Lower lobe of right lung (tissue), 2 donors: ENCODE measurements around the gene MUC2. TPM values are rescaled to one million over a fixed set of nuclear protein-coding genes. Genes with fewer than 3 reads are reported as not detected.

Source experiments
- ATAC-seq, 2 donors: fragments of 200-7000 bp; cut with Tn5 transposase; one replicate each; pipeline ENCODE4 v1.9.1; 2020 to 2022; ENCODE audit warnings: mild to moderate bottlenecking in 2 of 2, moderate library complexity in 2 of 2
- DNase-seq: peaks from one replicate; pipeline ENCODE4 v3.0.0-alpha.2; 2020
- H3K27ac ChIP-seq: fragments of 200-600 bp; one replicate; pipeline ENCODE4 v1.8.0; 2022
- H3K27me3 ChIP-seq: fragments of 200-600 bp; one replicate; pipeline ENCODE4 v1.8.0; 2022; ENCODE audit warnings: low read depth
- H3K36me3 ChIP-seq: fragments of 200-600 bp; one replicate; pipeline ENCODE4 v1.8.0; 2022; ENCODE audit warnings: mild to moderate bottlenecking
- H3K4me1 ChIP-seq: fragments of 200-600 bp; one replicate; pipeline ENCODE4 v1.8.0; 2022
- H3K4me3 ChIP-seq: fragments of 200-600 bp; one replicate; pipeline ENCODE4 v1.8.0; 2022; ENCODE audit warnings: mild to moderate bottlenecking
- H3K9me3 ChIP-seq: fragments of 200-600 bp; one replicate; pipeline ENCODE4 v1.8.0; 2022
- intact Hi-C: fragments of 100-400 bp; cut with DNase I; formaldehyde crosslinking; loops from one replicate; pipeline ENCODE4 v1.11.0; 2022
- total RNA-seq: library from RNA; stranded (reverse); fragmentation: NEBNext Ultra II Directional; extraction: Animal tissue kit (Norgen Biotek cat#: 25700); gene quantifications from one replicate; pipeline ENCODE4 v1.2.1, GENCODE V29; 2021
- TF ChIP-seq, protein P1 (sequence below): fragments of 200-600 bp; IDR thresholded peaks from one replicate; pipeline ENCODE4 v1.8.0; 2022; ENCODE audit warnings: antibody characterized with exemption, mild to moderate bottlenecking
- donor health status: DM: no; HTN: yes; CAD: no; lungs with severe emphysema.

Gene MUC2
- total RNA-seq, 1 donor from 2014 or later, result not detected

DNA sequence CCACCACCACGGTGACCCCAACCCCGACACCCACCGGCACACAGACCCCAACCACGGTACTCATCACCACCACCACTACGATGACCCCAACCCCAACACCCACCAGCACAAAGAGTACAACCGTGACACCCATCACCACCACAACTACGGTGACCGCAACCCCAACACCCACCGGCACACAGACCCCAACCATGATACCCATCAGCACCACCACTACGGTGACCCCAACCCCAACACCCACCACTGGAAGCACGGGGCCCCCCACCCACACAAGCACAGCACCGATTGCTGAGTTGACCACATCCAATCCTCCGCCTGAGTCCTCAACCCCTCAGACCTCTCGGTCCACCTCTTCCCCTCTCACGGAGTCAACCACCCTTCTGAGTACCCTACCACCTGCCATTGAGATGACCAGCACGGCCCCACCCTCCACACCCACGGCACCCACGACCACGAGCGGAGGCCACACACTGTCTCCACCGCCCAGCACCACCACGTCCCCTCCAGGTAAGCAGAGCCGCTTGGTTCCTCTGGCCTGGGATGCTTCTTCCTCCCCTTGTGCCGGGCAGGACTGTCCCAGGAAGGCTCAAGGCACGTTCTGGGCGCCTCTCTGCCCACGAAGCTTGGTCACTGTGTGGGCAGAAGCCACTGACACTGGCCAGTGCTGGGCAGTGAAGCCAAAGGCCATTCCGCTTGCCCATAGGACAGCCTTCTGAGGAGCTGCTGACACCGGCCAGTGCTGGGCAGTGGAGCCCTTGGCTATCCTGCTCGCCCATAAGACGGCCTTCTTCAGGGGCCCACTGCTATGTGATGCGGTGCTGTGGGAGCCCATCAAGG, 25.1 kb downstream of the MUC2 start:
- H3K27me3 ChIP-seq, result no peaks in the 10 kb centered on the region
- H3K27ac ChIP-seq, result no peak overlapping the region
- no peak overlapping the region for H3K4me3 ChIP-seq
- no peaks in the 10 kb centered on the region for H3K9me3 ChIP-seq
- no peaks in the 10 kb centered on the region for H3K4me1 ChIP-seq
- no peak for ATAC-seq
- TF ChIP-seq, protein P1, sequence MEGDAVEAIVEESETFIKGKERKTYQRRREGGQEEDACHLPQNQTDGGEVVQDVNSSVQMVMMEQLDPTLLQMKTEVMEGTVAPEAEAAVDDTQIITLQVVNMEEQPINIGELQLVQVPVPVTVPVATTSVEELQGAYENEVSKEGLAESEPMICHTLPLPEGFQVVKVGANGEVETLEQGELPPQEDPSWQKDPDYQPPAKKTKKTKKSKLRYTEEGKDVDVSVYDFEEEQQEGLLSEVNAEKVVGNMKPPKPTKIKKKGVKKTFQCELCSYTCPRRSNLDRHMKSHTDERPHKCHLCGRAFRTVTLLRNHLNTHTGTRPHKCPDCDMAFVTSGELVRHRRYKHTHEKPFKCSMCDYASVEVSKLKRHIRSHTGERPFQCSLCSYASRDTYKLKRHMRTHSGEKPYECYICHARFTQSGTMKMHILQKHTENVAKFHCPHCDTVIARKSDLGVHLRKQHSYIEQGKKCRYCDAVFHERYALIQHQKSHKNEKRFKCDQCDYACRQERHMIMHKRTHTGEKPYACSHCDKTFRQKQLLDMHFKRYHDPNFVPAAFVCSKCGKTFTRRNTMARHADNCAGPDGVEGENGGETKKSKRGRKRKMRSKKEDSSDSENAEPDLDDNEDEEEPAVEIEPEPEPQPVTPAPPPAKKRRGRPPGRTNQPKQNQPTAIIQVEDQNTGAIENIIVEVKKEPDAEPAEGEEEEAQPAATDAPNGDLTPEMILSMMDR, result no peak
- no peaks in the 10 kb centered on the region for H3K36me3 ChIP-seq
- peak; percentile 22 for DNase-seq
- intact Hi-C loops, result no loop called here

DNA sequence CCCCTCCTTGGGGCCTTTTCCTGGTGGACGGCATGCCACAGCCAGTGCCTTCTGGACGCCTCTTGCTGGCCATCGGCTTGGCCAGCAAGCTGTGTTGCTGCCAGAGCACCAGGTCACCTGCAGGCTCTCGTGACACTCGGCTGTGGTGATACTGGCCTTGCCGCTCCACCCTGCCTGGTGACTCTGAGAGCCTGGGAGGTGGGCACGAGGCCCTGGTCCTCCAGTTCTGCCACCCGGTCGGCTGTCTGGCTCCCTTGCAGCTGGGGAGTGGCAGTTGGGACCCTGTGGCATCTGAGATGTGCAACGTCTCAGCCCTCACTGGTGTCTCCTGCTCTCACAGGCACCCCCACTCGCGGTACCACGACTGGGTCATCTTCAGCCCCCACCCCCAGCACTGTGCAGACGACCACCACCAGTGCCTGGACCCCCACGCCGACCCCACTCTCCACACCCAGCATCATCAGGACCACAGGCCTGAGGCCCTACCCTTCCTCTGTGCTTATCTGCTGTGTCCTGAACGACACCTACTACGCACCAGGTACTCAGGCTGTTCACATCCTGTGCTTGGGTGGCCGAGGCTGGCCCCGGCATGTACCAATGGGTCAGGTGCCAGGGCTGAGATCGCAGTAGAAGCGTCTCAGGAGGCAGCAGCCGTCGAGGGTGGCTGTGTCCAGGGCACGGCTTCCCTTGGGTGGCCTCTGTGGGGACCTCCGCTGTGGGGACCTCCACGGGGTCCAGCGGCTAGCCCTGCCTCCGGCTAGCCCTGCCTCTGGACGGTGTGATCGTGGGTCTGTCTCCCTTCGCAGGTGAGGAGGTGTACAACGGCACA, 26.0 kb downstream of the MUC2 start:
- H3K4me3 ChIP-seq, result no peak overlapping the region
- no peak overlapping the region for H3K27ac ChIP-seq
- TF ChIP-seq, protein P1, result no peak
- intact Hi-C loops, result no loop called here
- DNase-seq (peak; percentile 33), ATAC-seq (no peak)
- H3K27me3 ChIP-seq, result no peaks in the 10 kb centered on the region
- H3K9me3 ChIP-seq, result no peaks in the 10 kb centered on the region
- H3K36me3 ChIP-seq, result no peaks in the 10 kb centered on the region
- no peaks in the 10 kb centered on the region for H3K4me1 ChIP-seq

GRCh38 chr11:1101318-1102089, 26.8 kb downstream of the MUC2 start:
- DNase-seq (peak; percentile 39), ATAC-seq (no peak)
- Histone ChIP-seq H3K4me1 (no peaks in the 10 kb centered on the region), H3K36me3 (no peaks in the 10 kb centered on the region), H3K9me3 (no peaks in the 10 kb centered on the region), H3K27ac (no peak overlapping the region), H3K4me3 (no peak overlapping the region), H3K27me3 (no peaks in the 10 kb centered on the region)
- TF ChIP-seq, protein P1, result no peak
- intact Hi-C loops, result no loop called here

GRCh38 chr11:1102221-1102971, 27.7 kb downstream of the MUC2 start:
- no peaks in the 10 kb centered on the region for H3K9me3 ChIP-seq
- TF ChIP-seq, protein P1, result no peak
- ATAC-seq (no peak), DNase-seq (peak; percentile 43)
- H3K4me3 ChIP-seq, result no peak overlapping the region
- peaks cover under 1% of the 10 kb centered on the region for H3K27me3 ChIP-seq
- H3K27ac ChIP-seq, result no peak overlapping the region
- intact Hi-C loops, result no loop called here
- H3K4me1 ChIP-seq, result no peaks in the 10 kb centered on the region
- H3K36me3 ChIP-seq, result no peaks in the 10 kb centered on the region

DNA sequence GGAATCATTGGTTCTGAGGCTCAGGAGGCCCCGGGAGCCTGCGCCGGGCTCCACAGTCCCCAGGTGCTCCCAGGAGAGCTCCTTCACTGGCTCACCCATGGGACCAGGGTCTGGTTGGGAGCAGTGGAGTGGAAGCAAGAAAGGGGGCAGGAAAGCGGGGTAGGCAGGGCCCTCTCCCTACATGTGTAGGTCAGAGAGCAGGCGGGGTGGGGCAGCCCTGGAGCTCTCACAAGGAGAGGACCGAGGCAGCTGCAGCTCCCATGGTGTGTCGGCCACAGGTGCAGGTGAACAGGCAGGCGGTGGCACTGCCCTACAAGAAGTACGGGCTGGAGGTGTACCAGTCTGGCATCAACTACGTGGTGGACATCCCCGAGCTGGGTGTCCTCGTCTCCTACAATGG, 28.3 kb downstream of the MUC2 start:
- TF ChIP-seq, protein P1, result no peak
- ATAC-seq (no peak), DNase-seq (peak; percentile 38)
- Histone ChIP-seq H3K36me3 (no peaks in the 10 kb centered on the region), H3K4me3 (no peak overlapping the region), H3K27ac (no peak overlapping the region), H3K9me3 (no peaks in the 10 kb centered on the region), H3K4me1 (no peaks in the 10 kb centered on the region), H3K27me3 (peaks cover 7% of the 10 kb centered on the region)
- intact Hi-C loops, result no loop called here
